ENCODE results near the gene ACD.

ACD gene

DNA sequence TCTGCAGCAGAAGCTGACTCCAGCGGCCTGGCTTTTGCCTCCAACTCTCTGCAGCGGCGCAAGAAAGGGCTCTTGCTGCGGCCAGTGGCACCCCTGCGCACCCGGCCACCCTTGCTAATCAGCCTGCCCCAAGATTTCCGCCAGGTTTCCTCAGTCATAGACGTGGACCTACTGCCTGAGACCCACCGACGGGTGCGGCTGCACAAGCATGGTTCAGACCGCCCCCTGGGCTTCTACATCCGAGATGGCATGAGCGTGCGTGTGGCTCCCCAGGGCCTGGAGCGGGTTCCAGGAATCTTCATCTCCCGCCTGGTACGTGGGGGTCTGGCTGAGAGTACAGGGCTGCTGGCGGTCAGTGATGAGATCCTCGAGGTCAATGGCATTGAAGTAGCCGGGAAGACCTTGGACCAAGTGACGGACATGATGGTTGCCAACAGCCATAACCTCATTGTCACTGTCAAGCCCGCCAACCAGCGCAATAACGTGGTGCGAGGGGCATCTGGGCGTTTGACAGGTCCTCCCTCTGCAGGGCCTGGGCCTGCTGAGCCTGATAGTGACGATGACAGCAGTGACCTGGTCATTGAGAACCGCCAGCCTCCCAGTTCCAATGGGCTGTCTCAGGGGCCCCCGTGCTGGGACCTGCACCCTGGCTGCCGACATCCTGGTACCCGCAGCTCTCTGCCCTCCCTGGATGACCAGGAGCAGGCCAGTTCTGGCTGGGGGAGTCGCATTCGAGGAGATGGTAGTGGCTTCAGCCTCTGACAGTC is 2.0 kb upstream of the ACD start:
- DNase-seq (ENCODE audit: low read depth in 2 of 2), result no peak

GRCh38 chr16:67661101-67661761 is 1.2 kb upstream of the ACD start:
- DNase-seq (ENCODE audit: low read depth in 2 of 2), result no peak

DNA sequence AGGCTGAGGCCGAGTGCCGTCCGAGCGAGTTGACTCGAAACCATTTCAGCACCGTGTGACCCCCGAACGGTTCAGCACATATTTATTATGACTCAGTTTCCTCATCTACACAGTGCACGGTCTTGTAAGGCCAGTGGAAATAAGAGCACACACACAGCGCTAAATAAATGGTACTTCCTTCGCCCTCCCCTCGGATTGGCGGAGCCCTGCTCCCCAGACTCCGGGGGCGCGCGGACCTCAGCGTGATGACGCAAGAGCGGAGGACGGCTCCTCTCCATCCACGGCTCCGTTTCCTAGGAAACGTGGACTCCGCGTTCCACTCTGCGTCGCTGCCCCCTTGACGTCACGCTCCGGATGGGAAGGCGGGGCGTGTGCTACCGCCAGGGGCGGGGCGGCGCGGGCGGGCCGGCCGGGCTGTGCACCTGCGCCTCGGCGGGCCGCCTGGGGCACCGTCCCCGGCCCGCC is 536 bp upstream of the ACD start, which contains the start of gene PARD6A:
Gene PARD6A (plus strand): TSS at position 397 of the 465 bp plus-strand sequence. CDS start 79 bp downstream, outside the sequence.
- peak; percentile 93 to 96 for DNase-seq (ENCODE audit: low read depth in 2 of 2)

GRCh38 chr16:67658849-67659674 is 998 bp downstream of the ACD start:
- DNase-seq (ENCODE audit: low read depth in 2 of 2), result no peak

DNA sequence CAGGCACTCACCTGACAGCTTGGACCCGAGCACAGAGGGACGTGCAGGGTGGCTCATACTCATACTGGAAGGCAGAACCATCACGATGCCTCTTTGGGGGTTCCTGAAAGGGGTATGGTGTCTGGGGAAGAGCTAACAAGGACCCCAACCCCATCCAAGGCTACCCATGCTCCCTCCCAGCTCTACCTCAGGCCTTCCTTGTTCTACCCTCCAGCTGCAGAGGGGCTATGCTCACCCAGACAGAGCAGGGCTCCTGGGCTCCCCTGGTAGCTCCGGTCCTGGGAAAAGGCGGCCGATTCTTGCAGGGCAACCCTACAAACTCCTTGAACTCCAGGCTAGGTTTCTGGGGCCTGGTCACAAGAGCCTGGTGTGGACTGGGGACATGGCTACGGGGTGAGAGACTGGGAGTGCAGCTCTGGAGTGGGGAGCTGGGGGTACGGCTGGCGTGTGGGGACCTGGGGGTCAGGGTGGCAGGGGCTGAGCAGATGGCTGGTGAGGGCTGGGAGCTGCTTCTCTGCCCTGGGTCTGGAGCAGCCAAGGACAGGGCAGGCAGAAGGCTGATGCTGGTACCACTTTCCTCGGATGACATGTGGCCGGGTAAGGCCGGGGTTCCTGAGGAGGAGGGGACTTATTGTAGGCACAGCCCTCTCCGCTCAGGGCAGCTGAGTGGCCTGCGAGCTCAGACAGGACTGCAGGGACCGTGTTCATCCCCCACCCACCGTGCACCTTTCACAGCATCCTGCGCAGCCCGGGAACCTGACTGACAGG is 2.1 kb downstream of the ACD start:
- no peak for DNase-seq (ENCODE audit: low read depth in 2 of 2)

DNA sequence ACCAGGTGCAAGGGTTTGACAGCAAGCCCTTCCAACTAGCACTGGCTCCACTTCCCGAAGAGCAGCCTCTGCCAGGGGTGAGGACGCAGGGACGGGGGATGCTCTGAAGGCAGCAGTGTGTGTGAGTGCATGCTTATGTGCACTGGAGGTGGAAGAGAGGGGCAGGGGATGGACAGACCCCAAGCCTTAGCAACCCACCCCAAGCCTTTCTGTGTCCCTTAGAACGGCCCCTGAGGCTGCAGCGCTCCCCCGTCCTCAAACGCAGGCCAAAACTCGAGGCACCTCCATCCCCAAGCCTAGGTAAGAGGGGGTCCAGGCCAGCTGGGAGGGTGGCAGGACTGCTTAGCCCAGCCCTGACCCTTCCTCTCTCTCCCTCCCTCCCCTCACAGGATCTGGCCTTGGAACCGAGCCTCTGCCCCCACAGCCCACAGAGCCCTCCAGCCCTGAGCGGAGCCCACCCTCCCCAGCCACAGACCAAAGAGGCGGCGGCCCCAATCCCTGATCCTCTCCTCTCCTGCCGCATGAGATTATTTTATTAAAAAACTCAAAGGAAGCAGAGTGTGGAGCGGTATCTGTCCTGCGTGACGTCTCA is 2.9 kb downstream of the ACD start:
- DNase-seq (ENCODE audit: low read depth in 2 of 2), result no peak

DNA sequence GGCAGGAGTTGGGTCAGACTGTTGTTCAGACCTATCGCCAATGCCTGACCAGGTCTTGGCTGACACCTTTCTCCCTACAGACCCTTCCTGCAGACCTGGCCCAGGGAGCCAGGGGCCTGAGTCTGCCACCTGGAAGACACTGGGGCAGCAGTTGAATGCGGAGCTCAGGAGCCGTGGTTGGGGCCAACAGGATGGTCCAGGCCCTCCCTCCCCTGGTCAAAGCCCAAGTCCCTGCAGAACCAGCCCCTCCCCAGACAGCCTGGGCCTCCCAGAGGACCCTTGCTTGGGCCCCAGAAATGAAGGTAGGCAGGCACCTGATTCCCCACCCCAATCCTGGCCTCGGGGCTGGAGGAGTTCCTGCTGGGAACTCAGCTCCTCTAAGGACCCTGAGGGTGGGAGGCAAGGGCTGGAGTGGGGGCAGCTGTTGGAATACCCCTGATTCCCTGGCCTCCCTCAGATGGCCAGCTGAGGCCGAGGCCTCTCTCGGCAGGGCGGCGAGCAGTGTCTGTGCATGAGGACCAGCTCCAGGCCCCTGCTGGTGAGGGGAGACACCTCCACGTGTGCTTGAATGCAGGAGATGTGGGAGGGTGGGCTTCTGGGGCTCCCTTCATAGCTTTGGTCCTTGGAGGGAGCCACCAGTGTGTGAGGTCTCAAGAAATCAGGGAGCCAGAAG is 3.6 kb downstream of the ACD start:
- no peak for DNase-seq (ENCODE audit: low read depth in 2 of 2)

- no peak for DNase-seq (ENCODE audit: low read depth in 2 of 2)
These were observed 4.7 kb downstream of the ACD start for GRCh38 chr16:67655363-67655762.

- DNase-seq (ENCODE audit: low read depth in 2 of 2), result no peak
These were observed 5.6 kb downstream of the ACD start for GRCh38 chr16:67654403-67654911.

DNA sequence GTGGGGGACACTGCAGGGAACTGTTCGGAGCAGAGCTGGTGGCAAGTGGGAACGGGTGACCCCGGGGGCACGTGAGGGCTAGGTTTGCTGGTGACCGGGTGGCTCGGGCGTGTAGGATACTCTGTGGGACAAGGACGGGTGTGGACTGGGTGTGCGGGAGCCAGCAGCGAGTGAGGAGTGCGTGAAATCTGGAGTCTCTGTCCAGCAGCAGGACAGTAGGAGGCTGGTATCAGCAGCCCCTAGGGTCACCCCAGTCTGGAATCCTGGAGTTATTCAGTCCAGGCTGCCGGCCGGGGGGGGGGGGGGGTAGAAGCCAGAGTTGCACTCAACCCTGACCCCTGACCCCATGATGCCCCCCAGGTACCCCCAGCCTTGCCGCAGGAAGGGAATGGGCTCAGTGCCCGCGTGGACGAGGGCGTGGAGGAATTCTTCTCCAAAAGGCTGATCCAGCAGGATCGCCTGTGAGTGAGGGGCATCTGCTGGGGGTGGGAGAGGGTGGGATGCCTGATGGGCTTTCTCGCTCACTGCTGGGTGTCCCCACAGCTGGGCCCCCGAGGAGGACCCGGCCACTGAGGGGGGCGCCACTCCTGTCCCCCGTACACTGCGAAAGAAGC is 6.2 kb downstream of the ACD start:
- DNase-seq (ENCODE audit: low read depth in 2 of 2), result no peak

- DNase-seq (ENCODE audit: low read depth in 2 of 2), result no peak
These were observed 6.8 kb downstream of the ACD start for GRCh38 chr16:67653128-67653788.

DNA sequence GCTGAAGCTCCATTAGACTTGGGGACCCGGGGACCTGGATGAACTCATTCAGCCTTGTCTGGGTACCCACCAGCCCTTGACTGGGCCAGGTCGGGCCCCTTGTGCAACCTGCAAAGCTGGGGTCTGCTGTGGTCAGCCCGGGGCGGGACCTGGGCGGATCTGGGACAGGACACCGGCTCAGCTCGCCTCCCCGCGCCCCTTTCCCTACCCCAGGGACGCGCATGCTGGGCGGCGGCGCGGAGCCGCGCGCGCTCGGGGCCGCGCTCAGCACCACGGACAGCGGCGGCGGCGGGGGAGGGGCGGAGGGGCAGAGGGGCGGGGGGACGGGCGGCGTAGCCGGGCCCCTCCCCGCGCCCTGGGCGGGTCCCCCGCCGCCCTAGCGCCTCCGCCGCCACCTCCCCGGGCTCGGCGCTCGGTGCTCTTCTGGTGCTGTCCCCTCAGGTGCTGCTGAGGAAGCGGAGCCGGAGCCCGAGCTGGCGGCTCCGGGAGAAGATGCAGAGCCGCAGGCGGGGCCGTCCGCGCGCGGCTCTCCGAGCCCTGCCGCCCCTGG is 7.4 kb downstream of the ACD start:
- no peak for DNase-seq (ENCODE audit: low read depth in 2 of 2)

GRCh38 chr16:67651847-67652246 is 8.2 kb downstream of the ACD start:
- DNase-seq (ENCODE audit: low read depth in 2 of 2), result no peak

GRCh38 chr16:67651039-67651438 is 9.0 kb downstream of the ACD start:
- no peak for DNase-seq (ENCODE audit: low read depth in 2 of 2)

DNA sequence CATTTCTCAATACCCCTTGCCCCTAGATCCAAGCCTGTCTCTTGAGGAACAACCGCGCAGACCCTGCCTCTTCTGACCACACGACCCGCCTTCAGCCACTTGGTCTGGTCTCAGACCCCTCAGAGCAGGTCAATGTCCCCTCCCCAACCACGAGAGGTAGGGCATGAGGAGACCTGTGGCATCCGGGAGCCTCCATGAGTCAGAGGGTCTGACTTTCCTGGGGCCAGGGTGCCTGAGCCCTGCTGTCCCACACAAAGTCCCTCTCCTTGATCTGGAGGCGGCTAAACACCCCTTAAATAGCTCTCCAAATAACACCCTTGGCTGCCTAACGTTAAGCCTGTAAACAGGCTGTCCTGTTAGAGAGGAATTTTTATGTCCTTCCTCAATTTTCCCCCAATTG is 10.0 kb downstream of the ACD start:
- DNase-seq (ENCODE audit: low read depth in 2 of 2), result no peak

DNA sequence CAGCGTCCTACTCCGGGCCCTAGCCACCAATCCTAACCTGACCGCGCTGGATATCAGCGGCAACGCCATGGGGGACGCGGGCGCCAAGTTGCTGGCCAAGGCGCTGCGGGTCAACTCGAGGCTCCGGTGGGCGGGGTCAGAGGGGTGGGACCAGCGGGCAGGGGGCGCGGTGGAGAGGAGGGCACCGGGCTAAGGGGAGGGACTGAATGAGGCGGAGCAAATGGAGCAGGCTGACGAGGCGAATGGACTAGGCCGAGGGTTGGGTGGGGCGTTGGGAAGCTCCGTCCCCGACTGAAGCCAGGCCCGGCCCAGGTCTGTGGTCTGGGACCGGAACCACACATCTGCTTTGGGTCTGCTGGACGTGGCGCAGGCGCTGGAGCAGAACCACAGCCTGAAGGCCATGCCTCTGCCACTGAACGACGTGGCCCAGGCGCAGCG is 10.5 kb downstream of the ACD start:
- no peak for DNase-seq (ENCODE audit: low read depth in 2 of 2)

GRCh38 chr16:67648764-67649407 is 11.2 kb downstream of the ACD start:
- DNase-seq (ENCODE audit: low read depth in 2 of 2), result no peak

DNA sequence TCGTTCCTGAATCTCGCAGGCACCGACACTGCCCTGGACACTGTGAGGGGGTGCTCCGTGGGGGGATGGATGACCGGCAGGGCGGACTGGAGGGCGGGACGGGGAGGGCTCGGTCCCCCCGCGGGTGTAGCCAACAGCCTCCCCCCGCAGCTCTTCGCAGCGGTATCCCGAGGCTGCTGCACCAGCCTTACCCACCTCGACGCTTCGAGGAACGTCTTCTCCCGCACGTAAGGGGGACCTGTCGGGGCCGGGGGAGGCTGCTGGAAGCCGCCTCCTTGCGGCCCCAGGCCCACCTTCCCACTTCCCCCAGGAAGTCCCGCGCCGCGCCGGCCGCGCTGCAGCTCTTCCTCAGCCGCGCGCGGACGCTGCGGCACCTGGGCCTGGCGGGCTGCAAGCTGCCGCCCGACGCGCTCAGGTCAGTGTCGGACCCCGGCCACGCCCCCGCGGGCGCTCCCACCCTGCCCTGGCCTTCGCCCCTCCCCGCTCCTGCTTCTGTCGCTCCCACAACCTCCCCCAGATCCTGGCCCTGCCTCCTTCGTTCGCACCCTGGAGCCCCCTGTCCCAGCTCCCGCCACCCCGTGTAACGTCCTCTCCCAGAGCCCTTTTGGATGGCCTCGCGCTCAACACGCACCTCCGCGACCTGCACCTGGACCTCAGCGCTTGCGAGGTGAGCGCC is 11.8 kb downstream of the ACD start:
- DNase-seq (ENCODE audit: low read depth in 2 of 2), result no peak

Measured in stimulated activated CD4-positive, alpha-beta T cell treated with anti-CD3 and anti-CD28 coated beads, Interleukin-4, amount 100 ng/mL, for 48 hours (primary cell).